ENCODE results near the gene KCNJ6.

The KCNJ6 gene

GRCh38 chr21:37876561-37876960 lies 39.7 kb downstream of the KCNJ6 start:
- H3K4me3 ChIP-seq (ENCODE audit: low read length), result no peak overlapping the region
- no peaks in the 10 kb centered on the region for H3K36me3 ChIP-seq (ENCODE audit: insufficient read depth, low read length)
- 92% methylated on average over 1 of the region's 1 CpG for WGBS
- H3K4me1 ChIP-seq (ENCODE audit: insufficient read depth, low read length), result no peaks in the 10 kb centered on the region
- no peak overlapping the region for H3K27ac ChIP-seq (ENCODE audit: low read depth, low read length)
- no peak overlapping the region for H3K9ac ChIP-seq (ENCODE audit: low read depth, low read length)
- no peaks in the 10 kb centered on the region for H3K27me3 ChIP-seq (ENCODE audit: insufficient read depth, low read length)
- H3K9me3 ChIP-seq (ENCODE audit: insufficient read depth, low read depth, low read length), result no peaks in the 10 kb centered on the region

- H3K27ac ChIP-seq (ENCODE audit: low read depth, low read length), result no peak overlapping the region
- no peaks in the 10 kb centered on the region for H3K9me3 ChIP-seq (ENCODE audit: insufficient read depth, low read depth, low read length)
- H3K4me1 ChIP-seq (ENCODE audit: insufficient read depth, low read length), result no peaks in the 10 kb centered on the region
- H3K9ac ChIP-seq (ENCODE audit: low read depth, low read length), result no peak overlapping the region
- H3K4me3 ChIP-seq (ENCODE audit: low read length), result no peak overlapping the region
- WGBS, result 84% methylated on average over 10 of the region's 10 CpGs
- no peaks in the 10 kb centered on the region for H3K36me3 ChIP-seq (ENCODE audit: insufficient read depth, low read length)
- H3K27me3 ChIP-seq (ENCODE audit: insufficient read depth, low read length), result no peaks in the 10 kb centered on the region
Measured at GRCh38 chr21:37874904-37875780, 41.1 kb downstream of the KCNJ6 start.

- no peak overlapping the region for H3K4me3 ChIP-seq (ENCODE audit: low read length)
- H3K27ac ChIP-seq (ENCODE audit: low read depth, low read length), result no peak overlapping the region
- no peaks in the 10 kb centered on the region for H3K36me3 ChIP-seq (ENCODE audit: insufficient read depth, low read length)
- no peak overlapping the region for H3K9ac ChIP-seq (ENCODE audit: low read depth, low read length)
- no peaks in the 10 kb centered on the region for H3K9me3 ChIP-seq (ENCODE audit: insufficient read depth, low read depth, low read length)
- no peaks in the 10 kb centered on the region for H3K4me1 ChIP-seq (ENCODE audit: insufficient read depth, low read length)
- WGBS, result 71% methylated on average over 3 of the region's 3 CpGs
- no peaks in the 10 kb centered on the region for H3K27me3 ChIP-seq (ENCODE audit: insufficient read depth, low read length)
Measured at GRCh38 chr21:37874481-37874880, 41.8 kb downstream of the KCNJ6 start.

- H3K36me3 ChIP-seq (ENCODE audit: insufficient read depth, low read length), result no peaks in the 10 kb centered on the region
- H3K9me3 ChIP-seq (ENCODE audit: insufficient read depth, low read depth, low read length), result no peaks in the 10 kb centered on the region
- no peaks in the 10 kb centered on the region for H3K4me1 ChIP-seq (ENCODE audit: insufficient read depth, low read length)
- WGBS, result 88% methylated on average over 3 of the region's 3 CpGs
- no peak overlapping the region for H3K9ac ChIP-seq (ENCODE audit: low read depth, low read length)
- H3K27ac ChIP-seq (ENCODE audit: low read depth, low read length), result no peak overlapping the region
- H3K27me3 ChIP-seq (ENCODE audit: insufficient read depth, low read length), result no peaks in the 10 kb centered on the region
- H3K4me3 ChIP-seq (ENCODE audit: low read length), result no peak overlapping the region
Measured at GRCh38 chr21:37873655-37874054, 42.6 kb downstream of the KCNJ6 start.

GRCh38 chr21:37871121-37871862 lies 45.0 kb downstream of the KCNJ6 start:
- no peaks in the 10 kb centered on the region for H3K9me3 ChIP-seq (ENCODE audit: insufficient read depth, low read depth, low read length)
- no peak overlapping the region for H3K27ac ChIP-seq (ENCODE audit: low read depth, low read length)
- no peak overlapping the region for H3K9ac ChIP-seq (ENCODE audit: low read depth, low read length)
- no peak overlapping the region for H3K4me3 ChIP-seq (ENCODE audit: low read length)
- WGBS, result 91% methylated on average over 7 of the region's 8 CpGs
- no peaks in the 10 kb centered on the region for H3K27me3 ChIP-seq (ENCODE audit: insufficient read depth, low read length)
- no peaks in the 10 kb centered on the region for H3K36me3 ChIP-seq (ENCODE audit: insufficient read depth, low read length)
- no peaks in the 10 kb centered on the region for H3K4me1 ChIP-seq (ENCODE audit: insufficient read depth, low read length)

- 95% methylated on average over 1 of the region's 2 CpGs for WGBS
- no peaks in the 10 kb centered on the region for H3K4me1 ChIP-seq (ENCODE audit: insufficient read depth, low read length)
- no peak overlapping the region for H3K4me3 ChIP-seq (ENCODE audit: low read length)
- H3K27ac ChIP-seq (ENCODE audit: low read depth, low read length), result no peak overlapping the region
- H3K9me3 ChIP-seq (ENCODE audit: insufficient read depth, low read depth, low read length), result no peaks in the 10 kb centered on the region
- no peak overlapping the region for H3K9ac ChIP-seq (ENCODE audit: low read depth, low read length)
- no peaks in the 10 kb centered on the region for H3K36me3 ChIP-seq (ENCODE audit: insufficient read depth, low read length)
- H3K27me3 ChIP-seq (ENCODE audit: insufficient read depth, low read length), result no peaks in the 10 kb centered on the region
Measured at GRCh38 chr21:37870221-37870620, 46.0 kb downstream of the KCNJ6 start.

- Histone ChIP-seq H3K4me3 (ENCODE audit: low read length) (no peak overlapping the region), H3K27ac (ENCODE audit: low read depth, low read length) (no peak overlapping the region), H3K27me3 (ENCODE audit: insufficient read depth, low read length) (no peaks in the 10 kb centered on the region), H3K4me1 (ENCODE audit: insufficient read depth, low read length) (no peaks in the 10 kb centered on the region), H3K9ac (ENCODE audit: low read depth, low read length) (no peak overlapping the region), H3K36me3 (ENCODE audit: insufficient read depth, low read length) (no peaks in the 10 kb centered on the region), H3K9me3 (ENCODE audit: insufficient read depth, low read depth, low read length) (no peaks in the 10 kb centered on the region)
Measured at GRCh38 chr21:37869661-37870060, 46.6 kb downstream of the KCNJ6 start.

- no peaks in the 10 kb centered on the region for H3K27me3 ChIP-seq (ENCODE audit: insufficient read depth, low read length)
- WGBS, result 94% methylated on average over 11 of the region's 11 CpGs
- H3K36me3 ChIP-seq (ENCODE audit: insufficient read depth, low read length), result no peaks in the 10 kb centered on the region
- H3K9ac ChIP-seq (ENCODE audit: low read depth, low read length), result no peak overlapping the region
- H3K4me3 ChIP-seq (ENCODE audit: low read length), result no peak overlapping the region
- no peaks in the 10 kb centered on the region for H3K4me1 ChIP-seq (ENCODE audit: insufficient read depth, low read length)
- H3K9me3 ChIP-seq (ENCODE audit: insufficient read depth, low read depth, low read length), result no peaks in the 10 kb centered on the region
- no peak overlapping the region for H3K27ac ChIP-seq (ENCODE audit: low read depth, low read length)
Measured at GRCh38 chr21:37868446-37869295, 47.6 kb downstream of the KCNJ6 start.

GRCh38 chr21:37866027-37866426 lies 50.2 kb downstream of the KCNJ6 start:
- no peak overlapping the region for H3K27ac ChIP-seq (ENCODE audit: low read depth, low read length)
- H3K36me3 ChIP-seq (ENCODE audit: insufficient read depth, low read length), result no peaks in the 10 kb centered on the region
- no peak overlapping the region for H3K4me3 ChIP-seq (ENCODE audit: low read length)
- H3K4me1 ChIP-seq (ENCODE audit: insufficient read depth, low read length), result no peaks in the 10 kb centered on the region
- no peaks in the 10 kb centered on the region for H3K27me3 ChIP-seq (ENCODE audit: insufficient read depth, low read length)
- 95% methylated on average over 2 of the region's 2 CpGs for WGBS
- H3K9me3 ChIP-seq (ENCODE audit: insufficient read depth, low read depth, low read length), result no peaks in the 10 kb centered on the region
- no peak overlapping the region for H3K9ac ChIP-seq (ENCODE audit: low read depth, low read length)

- Histone ChIP-seq H3K9me3 (ENCODE audit: insufficient read depth, low read depth, low read length) (no peaks in the 10 kb centered on the region), H3K4me3 (ENCODE audit: low read length) (no peak overlapping the region), H3K4me1 (ENCODE audit: insufficient read depth, low read length) (no peaks in the 10 kb centered on the region), H3K27ac (ENCODE audit: low read depth, low read length) (no peak overlapping the region), H3K27me3 (ENCODE audit: insufficient read depth, low read length) (no peaks in the 10 kb centered on the region), H3K9ac (ENCODE audit: low read depth, low read length) (no peak overlapping the region), H3K36me3 (ENCODE audit: insufficient read depth, low read length) (no peaks in the 10 kb centered on the region)
- 98% methylated on average over 4 of the region's 5 CpGs for WGBS
Measured at GRCh38 chr21:37865156-37865555, 51.1 kb downstream of the KCNJ6 start.

GRCh38 chr21:37863842-37864241 lies 52.4 kb downstream of the KCNJ6 start:
- H3K9ac ChIP-seq (ENCODE audit: low read depth, low read length), result no peak overlapping the region
- no peaks in the 10 kb centered on the region for H3K4me1 ChIP-seq (ENCODE audit: insufficient read depth, low read length)
- H3K36me3 ChIP-seq (ENCODE audit: insufficient read depth, low read length), result no peaks in the 10 kb centered on the region
- no peaks in the 10 kb centered on the region for H3K9me3 ChIP-seq (ENCODE audit: insufficient read depth, low read depth, low read length)
- no peak overlapping the region for H3K4me3 ChIP-seq (ENCODE audit: low read length)
- H3K27me3 ChIP-seq (ENCODE audit: insufficient read depth, low read length), result no peaks in the 10 kb centered on the region
- 95% methylated on average over 5 of the region's 5 CpGs for WGBS
- H3K27ac ChIP-seq (ENCODE audit: low read depth, low read length), result no peak overlapping the region
